H1 (cell line): Measurements from ENCODE around the gene NAAA. TPM values are rescaled to one million over a fixed set of nuclear protein-coding genes. Genes with fewer than 3 reads are reported as not detected.

ENCODE experiments used
- CTCF ChIA-PET: fragments of 300-600 bp; sonication (Branson Sonifier 250); formaldehyde crosslinking; loops from one replicate; lab custom pipeline; 2021; ENCODE audit not compliant: partially characterized antibody; lab: Charles Lee
- POLR2A ChIA-PET: fragments of 300-600 bp; sonication (Branson Sonifier 250); formaldehyde crosslinking; loops from one replicate; lab custom pipeline; 2021; ENCODE audit warnings: inconsistent platforms; ENCODE audit not compliant: partially characterized antibody; lab: Charles Lee
- DNase-seq, 2 experiments: peaks; one replicate each; pipeline versions ENCODE4 v3.0.0 to v3.0.0-alpha.2; 2010 to 2022; ENCODE audit warnings: low spot score in 2 of 2, low read depth in 1 of 2, mixed read lengths in 1 of 2
- FAIRE-seq: peaks from 2 replicates; lab custom pipeline; 2011; peaks lifted over from hg19 to GRCh38; lab: Jason Lieb, UNC
- H2AFZ ChIP-seq: 2 replicates; pipeline ENCODE4 v1.8.1; 2012; ENCODE audit warnings: low read length, inconsistent platforms
- H2AK5ac ChIP-seq: 2 replicates; pipeline ENCODE4 v1.6.1; 2013; ENCODE audit warnings: low read depth, low read length
- H2BK120ac ChIP-seq: replicated peaks from 2 replicates; pipeline ENCODE3; 2013; ENCODE audit warnings: low read depth, low read length, inconsistent platforms
- H2BK12ac ChIP-seq: 2 replicates; pipeline ENCODE4 v1.6.1; 2013; ENCODE audit warnings: low read depth, low read length
- H2BK15ac ChIP-seq: 2 replicates; pipeline ENCODE4 v1.6.1; 2013; ENCODE audit warnings: low read length
- H2BK20ac ChIP-seq: 2 replicates; pipeline ENCODE4 v1.6.1; 2013; ENCODE audit warnings: low read length
- H2BK5ac ChIP-seq: 2 replicates; pipeline ENCODE4 v1.6.1; 2013; ENCODE audit warnings: low read depth, low read length
- H3K14ac ChIP-seq: 2 replicates; pipeline ENCODE4 v1.6.1; 2013; ENCODE audit warnings: inconsistent platforms; ENCODE audit not compliant: insufficient read length
- H3K18ac ChIP-seq: 2 replicates; pipeline ENCODE4 v1.6.1; 2013; ENCODE audit warnings: low read length; ENCODE audit errors: extremely low read depth
- H3K23ac ChIP-seq: 2 replicates; pipeline ENCODE4 v1.6.1; 2013; ENCODE audit warnings: inconsistent platforms; ENCODE audit not compliant: insufficient read length
- H3K23me2 ChIP-seq: 2 replicates; pipeline ENCODE4 v1.6.1; 2013; ENCODE audit warnings: low read depth, low read length
- H3K27ac ChIP-seq: 2 replicates; pipeline ENCODE4 v1.6.1; 2011; ENCODE audit warnings: low read depth, low read length, inconsistent platforms
- H3K27me3 ChIP-seq, 4 experiments: replicated peaks in 1 of 4; 1 replicate in 1 of 4; 2 replicates in 3 of 4; pipeline versions ENCODE4 v1.6.1 to v1.8.1; 2011 to 2013; ENCODE audit warnings: low read length in 3 of 4, mild to moderate bottlenecking in 3 of 4, inconsistent platforms in 2 of 4, mixed read lengths in 2 of 4, moderate library complexity in 1 of 4; ENCODE audit not compliant: control insufficient read depth in 3 of 4, insufficient read depth in 3 of 4; ENCODE audit errors: extremely low read depth in 1 of 4
- H3K36me3 ChIP-seq, 4 experiments: 2 replicates each; pipeline versions ENCODE4 v1.6.1 to v1.8.1; 2011 to 2013; ENCODE audit warnings: mild to moderate bottlenecking in 4 of 4, low read length in 3 of 4, moderate library complexity in 2 of 4, control low read depth in 1 of 4, inconsistent platforms in 1 of 4; ENCODE audit not compliant: insufficient read depth in 4 of 4, control insufficient read depth in 2 of 4
- H3K4ac ChIP-seq: replicated peaks from 2 replicates; pipeline ENCODE3; 2013; ENCODE audit warnings: low read length, low read depth, mixed read lengths, inconsistent platforms; ENCODE audit not compliant: insufficient read length
- H3K4me1 ChIP-seq, 4 experiments: replicated peaks in 1 of 4; 1 replicate in 1 of 4; 2 replicates in 3 of 4; pipeline versions ENCODE4 v1.6.1 to v1.8.1; 2011 to 2013; ENCODE audit warnings: low read length in 3 of 4, inconsistent platforms in 2 of 4, mixed read lengths in 1 of 4; ENCODE audit not compliant: insufficient read depth in 4 of 4, control insufficient read depth in 3 of 4
- H3K4me2 ChIP-seq, 2 experiments: 2 replicates each; pipeline versions ENCODE4 v1.6.1 to v1.8.1; 2011 to 2013; ENCODE audit warnings: low read depth in 2 of 2, low read length in 2 of 2, control low read depth in 1 of 2, inconsistent platforms in 1 of 2, mild to moderate bottlenecking in 1 of 2; ENCODE audit not compliant: insufficient read depth in 1 of 2
- H3K4me3 ChIP-seq, 4 experiments: fragments of 200-600, 300-600 bp in 1 of 4; sonication (generic), shearing (Covaris generic), sonication (Bioruptor Twin) in 1 of 4; 2 replicates each; pipeline versions ENCODE4 v1.5.1 to v1.8.1; 2011 to 2016; ENCODE audit warnings: low read length in 4 of 4, low read depth in 3 of 4, control low read depth in 2 of 4, inconsistent platforms in 2 of 4, mild to moderate bottlenecking in 2 of 4, mixed read lengths in 1 of 4, moderate library complexity in 1 of 4; ENCODE audit not compliant: insufficient read depth in 2 of 4; ENCODE audit errors: extremely low read depth in 1 of 4
- H3K56ac ChIP-seq: replicated peaks from 2 replicates; pipeline ENCODE3; 2013; ENCODE audit warnings: low read depth, mild to moderate bottlenecking, mixed read lengths, low read length, inconsistent platforms; ENCODE audit not compliant: insufficient read length
- H3K79me1 ChIP-seq: 2 replicates; pipeline ENCODE4 v1.6.1; 2013; ENCODE audit warnings: low read depth, low read length, control low read depth
- H3K79me2 ChIP-seq, 2 experiments: 2 replicates each; pipeline versions ENCODE4 v1.6.1 to v1.8.1; 2012 to 2013; ENCODE audit warnings: low read length in 2 of 2, mild to moderate bottlenecking in 2 of 2, inconsistent platforms in 1 of 2; ENCODE audit not compliant: insufficient read depth in 2 of 2, control insufficient read depth in 1 of 2
- H3K9ac ChIP-seq, 4 experiments: replicated peaks in 1 of 4; 1 replicate in 1 of 4; 2 replicates in 3 of 4; pipeline versions ENCODE4 v1.6.1 to v1.8.1; 2011 to 2013; ENCODE audit warnings: low read depth in 3 of 4, low read length in 3 of 4, control low read depth in 2 of 4, mild to moderate bottlenecking in 2 of 4, moderate library complexity in 2 of 4, inconsistent platforms in 1 of 4; ENCODE audit errors: extremely low read depth in 1 of 4
- H3K9me3 ChIP-seq, 2 experiments: 2 replicates each; pipeline versions ENCODE4 v1.6.1 to v1.8.1; 2012 to 2013; ENCODE audit warnings: mild to moderate bottlenecking in 2 of 2, moderate library complexity in 2 of 2, control low read depth in 1 of 2, inconsistent platforms in 1 of 2, low read depth in 1 of 2, low read length in 1 of 2, mixed read lengths in 1 of 2; ENCODE audit not compliant: insufficient read depth in 2 of 2
- H4K20me1 ChIP-seq, 2 experiments: replicated peaks in 1 of 2; 2 replicates each; pipeline versions ENCODE3 to v1.8.1; 2011 to 2013; ENCODE audit warnings: inconsistent platforms in 2 of 2, low read length in 2 of 2, mild to moderate bottlenecking in 1 of 2; ENCODE audit not compliant: insufficient read depth in 2 of 2, control insufficient read depth in 1 of 2
- H4K5ac ChIP-seq: 2 replicates; pipeline ENCODE4 v1.6.1; 2013; ENCODE audit warnings: low read length, low read depth, mixed read lengths, inconsistent platforms; ENCODE audit not compliant: insufficient read length
- H4K8ac ChIP-seq: 2 replicates; pipeline ENCODE4 v1.8.0; 2013; ENCODE audit warnings: mild to moderate bottlenecking, moderate library complexity, low read length, inconsistent platforms; ENCODE audit not compliant: insufficient read depth; ENCODE audit errors: extremely low read depth
- H4K91ac ChIP-seq: replicated peaks from 2 replicates; pipeline ENCODE3; 2013; ENCODE audit warnings: low read length, mixed read lengths, inconsistent platforms; ENCODE audit not compliant: insufficient read length
- CEBPB ChIP-seq: IDR thresholded peaks from 2 replicates; pipeline ENCODE4 v1.6.1; 2012; ENCODE audit warnings: low read depth, low read length
- CTCF ChIP-seq, 3 experiments: IDR thresholded peaks; 1 replicate in 2 of 3; 2 replicates in 1 of 3; pipeline versions ENCODE4 v1.5.1 to v1.6.1; 2011; ENCODE audit warnings: low read length in 3 of 3, mild to moderate bottlenecking in 3 of 3, inconsistent platforms in 2 of 3, low read depth in 1 of 3, moderate library complexity in 1 of 3; ENCODE audit not compliant: insufficient read depth in 1 of 3; ENCODE audit errors: control extremely low read depth in 1 of 3
- EP300 ChIP-seq, 2 experiments: IDR thresholded peaks; 1 replicate in 1 of 2; 2 replicates in 1 of 2; pipeline ENCODE4 v1.6.1; 2011 to 2012; ENCODE audit warnings: low read depth in 2 of 2, low read length in 2 of 2, mild to moderate bottlenecking in 2 of 2, borderline replicate concordance in 1 of 2, inconsistent platforms in 1 of 2, moderate library complexity in 1 of 2
- HDAC6 ChIP-seq: IDR thresholded peaks from one replicate; pipeline ENCODE4 v1.7.1; 2012; ENCODE audit warnings: low read depth, mild to moderate bottlenecking, inconsistent platforms, low read length, moderate library complexity
- MAX ChIP-seq: IDR thresholded peaks from 2 replicates; pipeline ENCODE4 v1.6.1; 2012; ENCODE audit warnings: inconsistent platforms
- RNF2 ChIP-seq: fragments of 200-900, 300-1000 bp; sonication (generic); IDR thresholded peaks from 2 replicates; pipeline ENCODE4 v1.7.1; 2016; ENCODE audit warnings: borderline replicate concordance, low read depth, mild to moderate bottlenecking, antibody characterized with exemption, low read length; ENCODE audit not compliant: poor library complexity, severe bottlenecking; ENCODE audit errors: missing control alignments
- SP2 ChIP-seq: IDR thresholded peaks from 2 replicates; pipeline ENCODE4 v1.6.1; 2012; ENCODE audit warnings: mild to moderate bottlenecking, low read length, inconsistent platforms
- SUZ12 ChIP-seq: fragments of 200-600 bp; sonication (generic); IDR thresholded peaks from 2 replicates; pipeline ENCODE4 v1.6.1; 2012; ENCODE audit warnings: mild to moderate bottlenecking, inconsistent platforms, low read length, moderate library complexity, mixed read lengths
- ZNF274 ChIP-seq: IDR thresholded peaks from 2 replicates; pipeline ENCODE4 v1.7.0; 2012; ENCODE audit warnings: low read length, borderline replicate concordance; ENCODE audit errors: extremely low read depth
- WGBS, 2 experiments: shearing (Covaris generic) in 1 of 2; methylation state at CpG; one replicate each; pipeline versions ENCODE4 v1.1.6 to v1.1.7; 2013 to 2015; ENCODE audit warnings: low lambda C conversion rate in 2 of 2, mixed read lengths in 2 of 2, inconsistent platforms in 1 of 2, low coverage in 1 of 2, missing lambda C conversion rate in 1 of 2; ENCODE audit not compliant: insufficient replicate concordance in 2 of 2, insufficient coverage in 1 of 2, insufficient read length in 1 of 2; ENCODE audit errors: extremely low coverage in 1 of 2, missing lambda C conversion rate in 1 of 2; 5-methylcytosine and 5-hydroxymethylcytosine counted together
- polyA plus RNA-seq, 7 experiments: library from polyadenylated mRNA; depleted of rRNA in 3 of 7; stranded (reverse) in 5 of 7; unstranded in 2 of 7; fragments of >200 nt in 5 of 7; fragments of 200-250 nt in 2 of 7; gene quantifications; 1 replicate in 5 of 7; 2 replicates in 1 of 7; 4 replicates in 1 of 7; pipeline versions ENCODE4 v1.2.1 to v1.2.3, GENCODE V29; 2011 to 2013; ENCODE audit warnings: missing spikeins in 2 of 7, mixed read lengths in 2 of 7
- total RNA-seq: library from RNA; stranded (reverse); fragmentation: NEBNext Ultra II Directional; extraction: Animal tissue kit (Norgen Biotek cat#: 25700); gene quantifications from 2 replicates; pipeline ENCODE4 v1.2.1, GENCODE V29; 2021

The NAAA gene
- total and polyA plus RNA-seq, 2 of the 8 experiments (the other 6 are each of a cell fraction or from before 2014, with no cell fraction given) = 9.4 to 12.5 TPM

GRCh38 chr4:75889537-75890199, 51.1 kb downstream of the NAAA start:
- H3K56ac ChIP-seq = no peak overlapping the region
- H2BK20ac ChIP-seq = no peak overlapping the region
- POLR2A ChIA-PET = no interaction called here
- H3K4me2 ChIP-seq = no peak overlapping the region
- no peak overlapping the region for H4K8ac ChIP-seq
- no peak overlapping the region for H2BK120ac ChIP-seq
- no peak overlapping the region for H4K91ac ChIP-seq
- H3K79me1 ChIP-seq = no peaks in the 10 kb centered on the region
- H3K4me1 ChIP-seq = no peaks in the 10 kb centered on the region
- H3K14ac ChIP-seq = no peak overlapping the region
- H2BK12ac ChIP-seq = no peak overlapping the region
- CTCF ChIA-PET = interaction anchor here (0.8 to 1.4 kb wide), 3 partner anchors 26 to 165 kb away, joined by 3 to 4 read pairs (median 3); no protein-coding TSS in a partner anchor
- no peak overlapping the region for H2AFZ ChIP-seq
- no peak overlapping the region for H4K5ac ChIP-seq
- H3K23ac ChIP-seq = no peak overlapping the region
- no peak overlapping the region for H3K18ac ChIP-seq
- no peaks in the 10 kb centered on the region for H4K20me1 ChIP-seq
- WGBS, 2 experiments = 93% methylated on average over 9 of the region's 9 CpGs; no CpG with 5 or more reads in 1 of the 2 experiments
- H3K79me2 ChIP-seq = no peaks in the 10 kb centered on the region
- H3K27ac ChIP-seq = no peak overlapping the region
- no peaks in the 10 kb centered on the region for H3K36me3 ChIP-seq
- H3K9me3 ChIP-seq = peaks cover 0 to 2% of the 10 kb centered on the region in 2 experiments; a peak in 1 of 4 replicates
- H3K23me2 ChIP-seq = no peaks in the 10 kb centered on the region
- H3K9ac ChIP-seq = no peak overlapping the region
- H2AK5ac ChIP-seq = no peak overlapping the region
- no peaks in the 10 kb centered on the region for H3K27me3 ChIP-seq
- FAIRE-seq = no peak
- H3K4ac ChIP-seq = no peak overlapping the region
- no peak for DNase-seq
- no peak overlapping the region for H2BK15ac ChIP-seq
- H3K4me3 ChIP-seq = no peak overlapping the region
- no peak overlapping the region for H2BK5ac ChIP-seq
- TF ChIP-seq MAX = no peak
- TF ChIP-seq HDAC6 = no peak
- TF ChIP-seq SP2 = no peak
- no peak for TF ChIP-seq CEBPB
- TF ChIP-seq ZNF274 = no peak
- TF ChIP-seq SUZ12 = no peak
- TF ChIP-seq EP300 (IDR thresholded peaks at IDR 0.05; ENCODE audit: borderline replicate concordance in 1 of 2, low read depth in 2 of 2, low read length in 2 of 2) = no peak
- no peak for TF ChIP-seq CTCF (IDR thresholded peaks at IDR 0.05; ENCODE audit: control extremely low read depth in 1 of 3, insufficient read depth in 1 of 3, low read depth in 1 of 3, low read length in 3 of 3)
- no peak for TF ChIP-seq RNF2
